GM12878 (cell line): ENCODE results near the gene EYA4. TPM values are rescaled to one million over a fixed set of nuclear protein-coding genes. Genes with fewer than 3 reads are reported as not detected.

Experiments used
- ATAC-seq: fragments of 200-7000 bp; cut with Tn5 transposase; 3 replicates; pipeline ENCODE4 v1.9.1; 2020; ENCODE audit warnings: mild to moderate bottlenecking, moderate library complexity
- BruUV-seq: library from RNA; stranded (reverse); fragments of 400-500 nt; replicated peaks from 2 replicates; lab custom pipeline; 2021; lab: Mats Ljungman, UMichigan
- CTCF ChIA-PET: fragments of 300-600 bp; sonication (Branson Sonifier 250); formaldehyde crosslinking; extraction: SDS; loops from one replicate; lab custom pipeline; 2021; ENCODE audit warnings: inconsistent platforms; lab: Yijun Ruan, JAX
- POLR2A ChIA-PET: fragments of 350-600 bp; formaldehyde crosslinking; extraction: SDS; loops from one replicate; lab custom pipeline; 2021; ENCODE audit warnings: inconsistent platforms; lab: Charles Lee
- RAD21 ChIA-PET: fragments of 300-600 bp; sonication (Branson Sonifier 250); formaldehyde crosslinking; loops from one replicate; lab custom pipeline; 2023; ENCODE audit warnings: antibody characterized with exemption; ENCODE audit not compliant: unreplicated experiment; lab: Charles Lee
- SMC1A ChIA-PET: fragments of 300-600 bp; sonication (Branson Sonifier 250); formaldehyde crosslinking; loops from one replicate; lab custom pipeline; 2023; ENCODE audit not compliant: unreplicated experiment, uncharacterized antibody; lab: Charles Lee
- DNase-seq: peaks from one replicate; pipeline ENCODE4 v3.0.0-alpha.2; 2011; ENCODE audit warnings: low read depth, low spot score
- FAIRE-seq: peaks from 3 replicates; lab custom pipeline; 2011; peaks lifted over from hg19 to GRCh38; lab: Jason Lieb, UNC
- H2AFZ ChIP-seq: 2 replicates; pipeline ENCODE4 v1.6.0; 2011; ENCODE audit warnings: low read depth, low read length, control low read depth; ENCODE audit not compliant: control insufficient read depth
- H3K27ac ChIP-seq: 2 replicates; pipeline ENCODE4 v1.5.1; 2011; ENCODE audit warnings: control low read depth; ENCODE audit not compliant: control insufficient read depth, insufficient read depth
- H3K27me3 ChIP-seq, 2 experiments: replicated peaks in 1 of 2; 2 replicates each; pipeline versions ENCODE4 v1.6.0 to v1.6.1; 2011; ENCODE audit warnings: low read length in 1 of 2; ENCODE audit not compliant: control insufficient read depth in 2 of 2, insufficient read depth in 2 of 2
- H3K36me3 ChIP-seq, 2 experiments: 2 replicates each; pipeline ENCODE4 v1.5.1; 2011; ENCODE audit warnings: low read length in 1 of 2; ENCODE audit not compliant: control insufficient read depth in 2 of 2, insufficient read depth in 2 of 2
- H3K4me1 ChIP-seq: 2 replicates; pipeline ENCODE4 v1.6.1; 2011; ENCODE audit warnings: mild to moderate bottlenecking, low read length, moderate library complexity, mixed read lengths; ENCODE audit not compliant: control insufficient read depth, insufficient read depth
- H3K4me2 ChIP-seq: 2 replicates; pipeline ENCODE4 v1.6.0; 2011; ENCODE audit warnings: control low read depth; ENCODE audit not compliant: control insufficient read depth, insufficient read depth
- H3K4me3 ChIP-seq: fragments of 200-600 bp; sonication (generic); 2 replicates; pipeline ENCODE4 v1.5.1; 2016
- H3K79me2 ChIP-seq: 2 replicates; pipeline ENCODE4 v1.6.0; 2011; ENCODE audit warnings: low read length; ENCODE audit not compliant: control insufficient read depth, insufficient read depth
- H3K9ac ChIP-seq: 2 replicates; pipeline ENCODE4 v1.8.0; 2011; ENCODE audit warnings: low read length, control low read depth, mixed read lengths; ENCODE audit not compliant: control insufficient read depth, insufficient read depth
- H3K9me3 ChIP-seq: replicated peaks from 3 replicates; pipeline ENCODE4 v1.5.1; 2011; ENCODE audit warnings: mild to moderate bottlenecking, low read length; ENCODE audit not compliant: control insufficient read depth, insufficient read depth
- H4K20me1 ChIP-seq: 2 replicates; pipeline ENCODE4 v1.6.0; 2011; ENCODE audit not compliant: control insufficient read depth, insufficient read depth
- CHD4 ChIP-seq: fragments of 200-600 bp; sonication (generic); IDR thresholded peaks from 2 replicates; pipeline ENCODE4 v1.6.1; 2016; ENCODE audit warnings: mild to moderate bottlenecking
- CREB1 ChIP-seq: IDR thresholded peaks from 2 replicates; pipeline ENCODE4 v1.6.1; 2012; ENCODE audit warnings: low read depth, mild to moderate bottlenecking, inconsistent platforms
- FOXM1 ChIP-seq: IDR thresholded peaks from 2 replicates; pipeline ENCODE4 v1.6.1; 2012; ENCODE audit warnings: low read depth, mild to moderate bottlenecking, inconsistent platforms, low read length, moderate library complexity
- HDAC2 ChIP-seq: fragments of 200-600 bp; sonication (generic); IDR thresholded peaks from 2 replicates; pipeline ENCODE4 v1.6.1; 2017
- MEF2B ChIP-seq: fragments of 450-650 bp; IDR thresholded peaks from 2 replicates; pipeline ENCODE4 v1.6.1; 2018; ENCODE audit warnings: mild to moderate bottlenecking, moderate library complexity; ENCODE audit not compliant: partially characterized antibody, poor library complexity, severe bottlenecking
- PKNOX1 ChIP-seq: fragments of 450-650 bp; IDR thresholded peaks from 2 replicates; pipeline ENCODE4 v1.6.1; 2016; ENCODE audit warnings: mild to moderate bottlenecking
- ZNF207 ChIP-seq: fragments of 450-650 bp; IDR thresholded peaks from 2 replicates; pipeline ENCODE4 v1.6.1; 2014; ENCODE audit warnings: antibody characterized with exemption, mild to moderate bottlenecking, borderline replicate concordance
- ZNF24 ChIP-seq: fragments of 450-650 bp; IDR thresholded peaks from 2 replicates; pipeline ENCODE4 v1.6.1; 2017; ENCODE audit warnings: antibody characterized with exemption, mild to moderate bottlenecking
- WGBS: methylation state at CpG from one replicate; pipeline ENCODE4 v1.1.6; 2016; ENCODE audit warnings: low lambda C conversion rate; ENCODE audit not compliant: insufficient replicate concordance, insufficient coverage; ENCODE audit errors: missing lambda C conversion rate; 5-methylcytosine and 5-hydroxymethylcytosine counted together
- in situ Hi-C: fragments of 300-500 bp; cut with MboI; formaldehyde crosslinking; loops from 9 replicates; pipeline ENCODE4 v1.14.3; 2018; ENCODE audit warnings: mixed read lengths
- intact Hi-C: fragments of 100-400 bp; cut with micrococcal nuclease; formaldehyde crosslinking; loops from one replicate; pipeline ENCODE4 v1.14.2; 2022; ENCODE audit not compliant: unreplicated experiment
- polyA plus RNA-seq, 11 experiments: library from polyadenylated mRNA; depleted of rRNA in 4 of 11; unstranded in 6 of 11; stranded (reverse) in 5 of 11; fragments of >200 nt; fragmentation: Nextera tagmentation in 4 of 11; fragmentation: Illumina TruSeq in 1 of 11; extraction: Ambion mirVana in 4 of 11; extraction: Trizol in 1 of 11; gene quantifications; 1 replicate in 1 of 11; 2 replicates in 10 of 11; pipeline versions ENCODE4 v1.2.1 to v1.2.3, GENCODE V29; 2011 to 2016; ENCODE audit warnings: inconsistent platforms in 2 of 11, missing spikeins in 2 of 11, low read depth in 1 of 11
- total RNA-seq, 4 experiments: library from RNA; depleted of rRNA in 3 of 4; stranded (reverse); fragments of >200 nt in 3 of 4; fragmentation: Illumina TruSeq in 1 of 4; extraction: Trizol in 1 of 4; gene quantifications; 2 replicates each; pipeline versions ENCODE4 v1.2.1 to v1.2.3, GENCODE V29; 2013 to 2021
- TF ChIP-seq, protein P1 (sequence below): IDR thresholded peaks from 2 replicates; pipeline ENCODE4 v1.6.1; 2012; ENCODE audit warnings: mild to moderate bottlenecking, low read depth, low read length
- TF ChIP-seq, protein P2 (sequence below): fragments of 450-650 bp; IDR thresholded peaks from 2 replicates; pipeline ENCODE4 v1.6.1; 2017; ENCODE audit warnings: mild to moderate bottlenecking, low read depth, inconsistent platforms; ENCODE audit not compliant: poor library complexity, severe bottlenecking

The EYA4 gene
- total and polyA plus RNA-seq, 10 of the 15 experiments (the other 5 are each of a cell fraction or from before 2014, with no cell fraction given): 0.02 TPM; not detected in 9

GRCh38 chr6:133288662-133289061, 47.5 kb downstream of the EYA4 start:
- SMC1A ChIA-PET: interaction anchor here (0.5 kb wide), 1 partner anchor 34 kb away, joined by 3 read pairs; no protein-coding TSS in a partner anchor
- intact Hi-C loops (loop anchor here (10.0 kb wide), 2 partner anchors 226 to 266 kb away; no protein-coding TSS in a partner anchor), in situ Hi-C loops (no loop called here)
- DNase-seq (no peak), FAIRE-seq (no peak), ATAC-seq (no peak)
- Histone ChIP-seq H3K9me3 (no peaks in the 10 kb centered on the region), H2AFZ (no peak overlapping the region), H3K27ac (no peak overlapping the region), H3K4me1 (no peaks in the 10 kb centered on the region), H3K36me3 (no peaks in the 10 kb centered on the region), H4K20me1 (no peaks in the 10 kb centered on the region), H3K4me3 (no peak overlapping the region), H3K9ac (no peak overlapping the region), H3K27me3 (no peaks in the 10 kb centered on the region; a peak in 1 of 4 replicates), H3K4me2 (no peak overlapping the region), H3K79me2 (no peaks in the 10 kb centered on the region)
- CTCF ChIA-PET: interaction anchor here (1.2 kb wide), 1 partner anchor 629 kb away, joined by 3 read pairs; no protein-coding TSS in a partner anchor
- no TSS peak for BruUV-seq
- POLR2A ChIA-PET: no interaction called here
- TF ChIP-seq MEF2B: no peak
- TF ChIP-seq, protein P1, sequence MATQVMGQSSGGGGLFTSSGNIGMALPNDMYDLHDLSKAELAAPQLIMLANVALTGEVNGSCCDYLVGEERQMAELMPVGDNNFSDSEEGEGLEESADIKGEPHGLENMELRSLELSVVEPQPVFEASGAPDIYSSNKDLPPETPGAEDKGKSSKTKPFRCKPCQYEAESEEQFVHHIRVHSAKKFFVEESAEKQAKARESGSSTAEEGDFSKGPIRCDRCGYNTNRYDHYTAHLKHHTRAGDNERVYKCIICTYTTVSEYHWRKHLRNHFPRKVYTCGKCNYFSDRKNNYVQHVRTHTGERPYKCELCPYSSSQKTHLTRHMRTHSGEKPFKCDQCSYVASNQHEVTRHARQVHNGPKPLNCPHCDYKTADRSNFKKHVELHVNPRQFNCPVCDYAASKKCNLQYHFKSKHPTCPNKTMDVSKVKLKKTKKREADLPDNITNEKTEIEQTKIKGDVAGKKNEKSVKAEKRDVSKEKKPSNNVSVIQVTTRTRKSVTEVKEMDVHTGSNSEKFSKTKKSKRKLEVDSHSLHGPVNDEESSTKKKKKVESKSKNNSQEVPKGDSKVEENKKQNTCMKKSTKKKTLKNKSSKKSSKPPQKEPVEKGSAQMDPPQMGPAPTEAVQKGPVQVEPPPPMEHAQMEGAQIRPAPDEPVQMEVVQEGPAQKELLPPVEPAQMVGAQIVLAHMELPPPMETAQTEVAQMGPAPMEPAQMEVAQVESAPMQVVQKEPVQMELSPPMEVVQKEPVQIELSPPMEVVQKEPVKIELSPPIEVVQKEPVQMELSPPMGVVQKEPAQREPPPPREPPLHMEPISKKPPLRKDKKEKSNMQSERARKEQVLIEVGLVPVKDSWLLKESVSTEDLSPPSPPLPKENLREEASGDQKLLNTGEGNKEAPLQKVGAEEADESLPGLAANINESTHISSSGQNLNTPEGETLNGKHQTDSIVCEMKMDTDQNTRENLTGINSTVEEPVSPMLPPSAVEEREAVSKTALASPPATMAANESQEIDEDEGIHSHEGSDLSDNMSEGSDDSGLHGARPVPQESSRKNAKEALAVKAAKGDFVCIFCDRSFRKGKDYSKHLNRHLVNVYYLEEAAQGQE: no peak
- TF ChIP-seq CREB1: no peak
- no peak for TF ChIP-seq PKNOX1
- no peak for TF ChIP-seq HDAC2
- no peak for TF ChIP-seq ZNF24
- no peak for TF ChIP-seq FOXM1
- no peak for TF ChIP-seq ZNF207
- TF ChIP-seq CHD4: no peak
- TF ChIP-seq, protein P2, sequence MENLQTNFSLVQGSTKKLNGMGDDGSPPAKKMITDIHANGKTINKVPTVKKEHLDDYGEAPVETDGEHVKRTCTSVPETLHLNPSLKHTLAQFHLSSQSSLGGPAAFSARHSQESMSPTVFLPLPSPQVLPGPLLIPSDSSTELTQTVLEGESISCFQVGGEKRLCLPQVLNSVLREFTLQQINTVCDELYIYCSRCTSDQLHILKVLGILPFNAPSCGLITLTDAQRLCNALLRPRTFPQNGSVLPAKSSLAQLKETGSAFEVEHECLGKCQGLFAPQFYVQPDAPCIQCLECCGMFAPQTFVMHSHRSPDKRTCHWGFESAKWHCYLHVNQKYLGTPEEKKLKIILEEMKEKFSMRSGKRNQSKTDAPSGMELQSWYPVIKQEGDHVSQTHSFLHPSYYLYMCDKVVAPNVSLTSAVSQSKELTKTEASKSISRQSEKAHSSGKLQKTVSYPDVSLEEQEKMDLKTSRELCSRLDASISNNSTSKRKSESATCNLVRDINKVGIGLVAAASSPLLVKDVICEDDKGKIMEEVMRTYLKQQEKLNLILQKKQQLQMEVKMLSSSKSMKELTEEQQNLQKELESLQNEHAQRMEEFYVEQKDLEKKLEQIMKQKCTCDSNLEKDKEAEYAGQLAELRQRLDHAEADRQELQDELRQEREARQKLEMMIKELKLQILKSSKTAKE: no peak
- WGBS: 0% methylated on average over 1 of the region's 1 CpG
- RAD21 ChIA-PET: no interaction called here
